ENCODE results near the gene TMSB15B.
"Not testable (repeated sequence)": the region's sequence is repeated elsewhere in the genome, so short reads cannot be mapped to it uniquely, and the experiment has no call there.

TMSB15B gene

DNA sequence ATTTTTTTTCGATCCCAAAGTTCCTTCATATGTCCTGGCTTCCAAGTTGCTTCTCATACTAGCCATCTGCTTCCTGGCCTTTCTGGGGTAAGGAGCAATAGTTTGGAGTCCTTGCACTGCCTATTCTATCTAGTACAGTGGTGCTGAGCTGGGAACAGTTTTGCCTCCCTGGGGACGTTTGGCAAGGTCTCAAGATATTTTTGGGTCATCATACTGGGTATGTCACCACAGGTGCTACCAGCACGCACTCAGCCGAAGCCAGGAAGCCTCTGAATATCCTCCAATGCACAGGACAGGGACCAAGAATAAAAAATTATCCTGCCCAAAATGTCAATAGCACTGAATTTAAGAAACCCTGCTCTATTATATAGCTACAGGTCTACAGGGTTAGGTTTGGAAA is 35.4 kb upstream of the TMSB15B start:
- whole genome bisulfite sequencing (ENCODE audit: insufficient coverage) = 44% methylated on average over 1 of the region's 4 CpGs
- H3K9me3 ChIP-seq (ENCODE audit: control extremely low read depth in 1 of 5, control insufficient read depth in 4 of 5, insufficient read depth in 2 of 5, low read depth in 1 of 5, low read length in 4 of 5) = no peaks in the 10 kb centered on the region
- no peak overlapping the region for H3K27ac ChIP-seq (ENCODE audit: insufficient read depth in 1 of 2, low read depth in 1 of 2, low read length in 2 of 2, poor library complexity in 1 of 2, severe bottlenecking in 2 of 2)
- no peak for DNase-seq
- peaks cover 0 to 12% (median 3%) of the 10 kb centered on the region in 4 experiments for H3K4me1 ChIP-seq (ENCODE audit: control extremely low read depth in 1 of 4, control insufficient read depth in 4 of 4, insufficient read depth in 4 of 4, low read length in 3 of 4)
- ChIA-PET POLR2A (no interaction called here), CTCF (no interaction called here)
- peaks cover 0 to 3% (median 0%) of the 10 kb centered on the region in 5 experiments for H3K27me3 ChIP-seq (replicated peaks in 2 of 5; ENCODE audit: control insufficient read depth in 4 of 5, insufficient read depth in 5 of 5, low read length in 4 of 5)
- no peaks in the 10 kb centered on the region for H3K36me3 ChIP-seq (ENCODE audit: control insufficient read depth in 4 of 4, insufficient read depth in 4 of 4, low read length in 3 of 4)
- no peak overlapping the region for H3K4me3 ChIP-seq (ENCODE audit: control insufficient read depth in 1 of 7, extremely low read depth in 1 of 7, insufficient read depth in 4 of 7, low read depth in 2 of 7, low read length in 6 of 7)

DNA sequence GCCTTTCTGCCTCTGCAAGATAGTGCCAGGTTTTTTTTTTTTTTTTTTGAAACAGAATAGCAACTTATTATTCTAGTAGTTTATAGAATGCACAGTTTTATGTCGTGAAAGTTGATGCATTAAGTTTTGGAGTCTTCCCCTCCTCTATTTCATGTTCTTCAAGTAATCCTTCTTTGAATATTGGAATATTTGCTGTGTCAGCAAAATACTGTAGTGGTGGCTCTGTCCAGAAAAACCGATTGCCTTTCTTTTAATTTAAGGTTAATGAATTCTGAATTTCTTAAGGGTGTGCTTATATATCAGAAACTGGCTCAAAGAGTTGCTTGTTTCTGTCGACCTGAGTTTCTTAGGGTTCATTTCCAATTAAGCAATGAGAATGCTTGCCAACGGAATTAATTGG is 34.8 kb upstream of the TMSB15B start:
- DNase-seq = no peak
- H3K9me3 ChIP-seq (ENCODE audit: control extremely low read depth in 1 of 5, control insufficient read depth in 4 of 5, insufficient read depth in 2 of 5, low read depth in 1 of 5, low read length in 4 of 5) = no peaks in the 10 kb centered on the region
- H3K27me3 ChIP-seq (replicated peaks in 2 of 5; ENCODE audit: control insufficient read depth in 4 of 5, insufficient read depth in 5 of 5, low read length in 4 of 5) = peaks cover 0 to 3% (median 0%) of the 10 kb centered on the region in 5 experiments
- H3K4me3 ChIP-seq (ENCODE audit: control insufficient read depth in 1 of 7, extremely low read depth in 1 of 7, insufficient read depth in 4 of 7, low read depth in 2 of 7, low read length in 6 of 7) = no peak overlapping the region
- no peaks in the 10 kb centered on the region for H3K36me3 ChIP-seq (ENCODE audit: control insufficient read depth in 4 of 4, insufficient read depth in 4 of 4, low read length in 3 of 4)
- 79% methylated on average over 3 of the region's 4 CpGs for WGBS (ENCODE audit: insufficient coverage)
- POLR2A ChIA-PET = no interaction called here
- no peak overlapping the region for H3K27ac ChIP-seq (ENCODE audit: insufficient read depth in 1 of 2, low read depth in 1 of 2, low read length in 2 of 2, poor library complexity in 1 of 2, severe bottlenecking in 2 of 2)
- peaks cover 0 to 12% (median 3%) of the 10 kb centered on the region in 4 experiments for H3K4me1 ChIP-seq (ENCODE audit: control extremely low read depth in 1 of 4, control insufficient read depth in 4 of 4, insufficient read depth in 4 of 4, low read length in 3 of 4)
- CTCF ChIA-PET = no interaction called here

DNA sequence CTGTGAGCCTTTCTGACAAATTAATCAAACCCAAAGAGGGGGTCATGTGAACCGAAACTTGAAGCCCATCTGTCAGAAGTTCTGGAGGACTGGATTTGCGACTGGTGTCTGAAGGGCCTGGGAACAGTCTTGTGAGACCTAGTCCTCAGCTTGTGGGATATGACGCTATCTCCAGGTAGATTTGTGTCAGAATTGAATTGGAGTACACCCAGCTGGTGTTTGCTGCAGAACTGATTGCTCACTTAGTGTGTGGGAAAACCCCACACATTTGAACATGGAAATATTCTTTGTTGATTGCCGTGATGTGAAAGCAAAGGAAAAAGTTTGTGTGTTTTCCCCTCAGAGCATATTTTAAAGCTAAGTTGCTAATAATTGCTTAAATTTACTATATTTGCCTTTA is 30.3 kb upstream of the TMSB15B start:
- Histone ChIP-seq H3K27ac (ENCODE audit: insufficient read depth in 1 of 2, low read depth in 1 of 2, low read length in 2 of 2, poor library complexity in 1 of 2, severe bottlenecking in 2 of 2) (no peak overlapping the region), H3K36me3 (ENCODE audit: control insufficient read depth in 4 of 4, insufficient read depth in 4 of 4, low read length in 3 of 4) (no peaks in the 10 kb centered on the region), H3K4me3 (ENCODE audit: control insufficient read depth in 1 of 7, extremely low read depth in 1 of 7, insufficient read depth in 4 of 7, low read depth in 2 of 7, low read length in 6 of 7) (no peak overlapping the region), H3K9me3 (ENCODE audit: control extremely low read depth in 1 of 5, control insufficient read depth in 4 of 5, insufficient read depth in 2 of 5, low read depth in 1 of 5, low read length in 4 of 5) (no peaks in the 10 kb centered on the region), H3K4me1 (ENCODE audit: control extremely low read depth in 1 of 4, control insufficient read depth in 4 of 4, insufficient read depth in 4 of 4, low read length in 3 of 4) (no peaks in the 10 kb centered on the region), H3K27me3 (replicated peaks in 2 of 5; ENCODE audit: control insufficient read depth in 4 of 5, insufficient read depth in 5 of 5, low read length in 4 of 5) (peaks cover 0 to 3% (median 0%) of the 10 kb centered on the region in 5 experiments)
- 58% methylated on average over 2 of the region's 4 CpGs for WGBS (ENCODE audit: insufficient coverage)
- ChIA-PET CTCF (no interaction called here), POLR2A (no interaction called here)
- no peak for DNase-seq

DNA sequence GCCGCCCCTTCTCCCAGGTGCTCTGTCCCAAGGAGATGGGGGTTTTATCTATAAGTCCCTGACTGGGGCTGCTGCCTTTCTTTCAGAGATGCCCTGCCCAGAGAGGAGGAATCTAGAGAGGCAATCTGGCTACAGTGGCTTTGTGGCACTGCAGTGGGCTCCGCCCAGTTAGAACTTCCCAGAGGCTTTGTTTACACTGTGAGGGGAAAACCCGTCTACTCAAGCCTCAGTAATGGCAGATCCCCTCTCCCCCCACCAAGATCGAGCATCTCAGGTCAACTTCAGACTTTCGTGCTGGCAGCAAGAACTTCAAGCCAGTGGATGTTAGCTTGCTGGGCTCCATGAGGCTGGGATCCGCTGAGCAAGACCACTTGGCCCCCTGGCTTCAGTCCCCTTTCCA is 22.2 kb upstream of the TMSB15B start:
- H3K9me3 ChIP-seq (ENCODE audit: control extremely low read depth in 1 of 5, control insufficient read depth in 4 of 5, insufficient read depth in 2 of 5, low read depth in 1 of 5, low read length in 4 of 5); H3K27me3 ChIP-seq (replicated peaks in 2 of 5; ENCODE audit: control insufficient read depth in 4 of 5, insufficient read depth in 5 of 5, low read length in 4 of 5); DNase-seq; H3K4me1 ChIP-seq (ENCODE audit: control extremely low read depth in 1 of 4, control insufficient read depth in 4 of 4, insufficient read depth in 4 of 4, low read length in 3 of 4); H3K4me3 ChIP-seq (ENCODE audit: control insufficient read depth in 1 of 7, extremely low read depth in 1 of 7, insufficient read depth in 4 of 7, low read depth in 2 of 7, low read length in 6 of 7); H3K27ac ChIP-seq (ENCODE audit: insufficient read depth in 1 of 2, low read depth in 1 of 2, low read length in 2 of 2, poor library complexity in 1 of 2, severe bottlenecking in 2 of 2); POLR2A ChIA-PET; H3K36me3 ChIP-seq (ENCODE audit: control insufficient read depth in 4 of 4, insufficient read depth in 4 of 4, low read length in 3 of 4): not testable (repeated sequence)
- 69% methylated on average over 5 of the region's 6 CpGs for WGBS (ENCODE audit: insufficient coverage)
- CTCF ChIA-PET = interaction anchor here (0.9 to 1.4 kb wide), 3 partner anchors 21 to 173 kb away, joined by 3 to 5 read pairs (median 4); no protein-coding TSS in a partner anchor

DNA sequence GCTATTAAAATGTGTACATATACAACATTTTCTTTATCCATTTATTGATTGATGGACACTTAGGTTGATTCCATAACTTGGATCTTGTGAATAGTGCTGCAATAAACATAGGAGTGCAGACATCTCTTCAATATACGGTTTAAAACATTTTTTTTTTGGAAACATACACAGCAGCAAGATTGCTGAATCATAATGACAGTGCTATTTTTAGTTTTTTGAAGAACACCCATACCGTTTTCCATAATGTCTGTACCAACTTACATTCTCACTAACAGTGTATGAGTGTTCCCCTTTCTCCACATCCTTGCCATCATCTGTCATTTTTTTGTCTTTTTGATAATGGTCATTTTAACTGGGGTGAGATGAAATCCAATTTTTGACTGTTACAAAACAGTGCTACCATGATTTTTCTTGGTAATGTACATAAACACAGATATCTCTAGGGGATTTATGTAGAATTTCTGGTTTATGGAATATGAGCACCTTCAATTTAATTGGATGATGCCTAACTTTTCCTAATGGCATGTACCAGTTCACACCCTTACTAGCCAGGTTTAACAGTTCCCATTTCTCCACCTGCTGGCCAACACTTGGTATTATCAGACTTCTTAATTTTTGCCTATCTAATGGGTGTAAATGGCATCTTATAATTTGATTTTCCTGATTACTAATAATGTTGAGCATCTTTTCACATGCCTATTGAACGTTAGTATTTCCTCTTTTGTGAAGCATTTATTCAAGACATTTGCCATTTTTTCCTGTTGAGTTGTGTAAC is 21.0 kb upstream of the TMSB15B start:
- Histone ChIP-seq H3K4me3 (ENCODE audit: control insufficient read depth in 1 of 7, extremely low read depth in 1 of 7, insufficient read depth in 4 of 7, low read depth in 2 of 7, low read length in 6 of 7) (no peak overlapping the region), H3K36me3 (ENCODE audit: control insufficient read depth in 4 of 4, insufficient read depth in 4 of 4, low read length in 3 of 4) (no peaks in the 10 kb centered on the region), H3K27ac (ENCODE audit: insufficient read depth in 1 of 2, low read depth in 1 of 2, low read length in 2 of 2, poor library complexity in 1 of 2, severe bottlenecking in 2 of 2) (no peak overlapping the region), H3K27me3 (replicated peaks in 2 of 5; ENCODE audit: control insufficient read depth in 4 of 5, insufficient read depth in 5 of 5, low read length in 4 of 5) (peaks cover 0 to 3% (median 0%) of the 10 kb centered on the region in 5 experiments), H3K9me3 (ENCODE audit: control extremely low read depth in 1 of 5, control insufficient read depth in 4 of 5, insufficient read depth in 2 of 5, low read depth in 1 of 5, low read length in 4 of 5) (peaks cover 0 to 2% (median 0%) of the 10 kb centered on the region in 5 experiments), H3K4me1 (ENCODE audit: control extremely low read depth in 1 of 4, control insufficient read depth in 4 of 4, insufficient read depth in 4 of 4, low read length in 3 of 4) (peaks cover 0 to 7% (median 2%) of the 10 kb centered on the region in 4 experiments)
- ChIA-PET POLR2A (no interaction called here), CTCF (interaction anchor here (0.9 to 1.4 kb wide), 3 partner anchors 22 to 172 kb away, joined by 3 to 5 read pairs (median 4); no protein-coding TSS in a partner anchor)
- 0% methylated on average over 2 of the region's 3 CpGs for WGBS (ENCODE audit: insufficient coverage)
- peak; percentile 52 to 68 (median 57) for DNase-seq

DNA sequence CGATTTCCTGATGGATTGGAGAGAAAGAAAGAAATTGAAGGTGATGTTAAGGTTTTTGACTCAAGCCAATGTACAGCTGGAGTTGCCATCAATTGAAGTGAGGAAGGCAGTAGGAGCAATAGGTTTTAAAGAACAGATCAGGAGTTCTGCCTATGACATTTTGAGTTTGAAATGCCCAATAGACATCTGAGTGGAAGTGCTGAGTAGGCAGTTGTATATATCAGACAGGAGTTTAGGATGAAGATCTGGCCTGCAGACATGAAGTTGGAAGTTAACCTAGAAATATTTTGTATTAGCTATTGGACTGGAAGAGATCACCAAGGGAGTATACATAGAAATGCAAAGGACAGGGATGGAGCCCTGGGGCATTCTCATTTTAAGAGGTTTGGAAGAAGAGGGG is 12.9 kb upstream of the TMSB15B start:
- ChIA-PET POLR2A (no interaction called here), CTCF (no interaction called here)
- Histone ChIP-seq H3K9me3 (ENCODE audit: control extremely low read depth in 1 of 5, control insufficient read depth in 4 of 5, insufficient read depth in 2 of 5, low read depth in 1 of 5, low read length in 4 of 5) (no peaks in the 10 kb centered on the region), H3K4me3 (ENCODE audit: control insufficient read depth in 1 of 7, extremely low read depth in 1 of 7, insufficient read depth in 4 of 7, low read depth in 2 of 7, low read length in 6 of 7) (no peak overlapping the region), H3K27ac (ENCODE audit: insufficient read depth in 1 of 2, low read depth in 1 of 2, low read length in 2 of 2, poor library complexity in 1 of 2, severe bottlenecking in 2 of 2) (no peak overlapping the region), H3K4me1 (ENCODE audit: control extremely low read depth in 1 of 4, control insufficient read depth in 4 of 4, insufficient read depth in 4 of 4, low read length in 3 of 4) (no peaks in the 10 kb centered on the region), H3K36me3 (ENCODE audit: control insufficient read depth in 4 of 4, insufficient read depth in 4 of 4, low read length in 3 of 4) (no peaks in the 10 kb centered on the region), H3K27me3 (replicated peaks in 2 of 5; ENCODE audit: control insufficient read depth in 4 of 5, insufficient read depth in 5 of 5, low read length in 4 of 5) (peaks cover 0 to 4% (median 0%) of the 10 kb centered on the region in 5 experiments)
- no peak for DNase-seq
- WGBS (ENCODE audit: insufficient coverage) = 45% methylated on average over 1 of the region's 1 CpG

DNA sequence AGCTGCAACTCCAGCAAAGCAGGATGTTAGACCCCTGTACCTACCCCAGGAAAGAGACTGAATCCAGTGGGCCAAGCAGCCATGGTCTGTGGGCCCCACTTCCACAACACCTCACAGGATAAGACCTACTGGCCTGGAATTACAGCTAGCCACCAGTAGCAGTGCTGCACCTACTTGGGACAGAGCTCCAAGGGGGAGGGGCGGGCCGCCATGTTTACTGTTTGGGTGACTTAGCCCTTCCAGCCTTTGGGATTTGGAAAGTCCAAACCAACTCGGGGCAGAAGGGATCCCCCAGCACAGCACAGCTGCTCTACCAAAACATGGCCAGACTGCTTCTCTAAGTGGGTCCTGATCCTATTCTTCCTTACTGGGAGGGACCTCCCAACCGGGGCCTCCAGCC is 9.1 kb upstream of the TMSB15B start:
- Histone ChIP-seq H3K4me3 (ENCODE audit: control insufficient read depth in 1 of 7, extremely low read depth in 1 of 7, insufficient read depth in 4 of 7, low read depth in 2 of 7, low read length in 6 of 7) (no peak overlapping the region), H3K9me3 (ENCODE audit: control extremely low read depth in 1 of 5, control insufficient read depth in 4 of 5, insufficient read depth in 2 of 5, low read depth in 1 of 5, low read length in 4 of 5) (no peaks in the 10 kb centered on the region), H3K27ac (ENCODE audit: insufficient read depth in 1 of 2, low read depth in 1 of 2, low read length in 2 of 2, poor library complexity in 1 of 2, severe bottlenecking in 2 of 2) (no peak overlapping the region), H3K27me3 (replicated peaks in 2 of 5; ENCODE audit: control insufficient read depth in 4 of 5, insufficient read depth in 5 of 5, low read length in 4 of 5) (peaks cover 0 to 4% (median 0%) of the 10 kb centered on the region in 5 experiments), H3K4me1 (ENCODE audit: control extremely low read depth in 1 of 4, control insufficient read depth in 4 of 4, insufficient read depth in 4 of 4, low read length in 3 of 4) (no peaks in the 10 kb centered on the region), H3K36me3 (ENCODE audit: control insufficient read depth in 4 of 4, insufficient read depth in 4 of 4, low read length in 3 of 4) (no peaks in the 10 kb centered on the region)
- ChIA-PET POLR2A (no interaction called here), CTCF (no interaction called here)
- DNase-seq = no peak
- 100% methylated on average over 1 of the region's 4 CpGs for WGBS (ENCODE audit: insufficient coverage)
